Islet of Langerhans (tissue), 1 donor: ENCODE measurements around the gene RAB21.
A peak's percentile ranks its signal among the peaks of the same experiment; 100 is the strongest.

Source experiments
- FAIRE-seq: peaks from one replicate; lab custom pipeline; 2011; peaks lifted over from hg19 to GRCh38; lab: Jason Lieb, UNC

Gene RAB21, protein sequence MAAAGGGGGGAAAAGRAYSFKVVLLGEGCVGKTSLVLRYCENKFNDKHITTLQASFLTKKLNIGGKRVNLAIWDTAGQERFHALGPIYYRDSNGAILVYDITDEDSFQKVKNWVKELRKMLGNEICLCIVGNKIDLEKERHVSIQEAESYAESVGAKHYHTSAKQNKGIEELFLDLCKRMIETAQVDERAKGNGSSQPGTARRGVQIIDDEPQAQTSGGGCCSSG

DNA sequence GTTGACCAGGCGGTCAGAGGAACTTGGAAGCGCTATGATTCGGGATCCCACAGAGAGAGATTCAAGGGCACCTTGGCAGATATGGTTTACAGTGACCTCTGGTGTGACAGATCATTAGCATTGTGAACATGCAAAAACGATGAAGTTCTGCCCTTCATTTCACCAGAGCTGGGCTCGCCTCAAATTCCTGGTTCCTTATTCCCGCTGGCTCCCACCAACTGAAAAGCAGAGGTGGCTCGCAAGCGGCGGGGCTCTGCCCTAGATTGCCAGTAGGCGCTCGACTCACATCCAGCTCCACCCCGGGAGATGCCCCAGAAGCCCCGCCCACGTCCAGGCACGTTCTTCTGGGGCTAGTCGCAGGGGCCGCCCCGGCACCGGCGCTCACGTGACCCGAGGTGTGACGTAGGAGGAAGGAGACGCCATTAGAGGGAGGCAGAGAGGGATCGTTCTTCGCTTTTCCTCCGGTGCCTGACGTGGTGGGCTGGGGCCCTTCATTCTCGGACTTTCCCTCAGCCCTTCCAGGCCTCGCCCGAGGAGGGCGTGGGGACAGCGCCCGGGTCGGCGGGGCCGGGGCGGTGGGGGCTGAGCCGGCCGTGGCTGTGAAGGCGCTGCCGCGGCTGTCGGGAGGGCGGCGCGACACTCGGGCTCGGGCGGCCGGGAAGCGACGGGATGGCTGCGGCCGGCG lies at the start of gene RAB21:
Gene RAB21, plus strand, starts transcription at position 403 of the 685 bp plus-strand sequence. Its CDS starts 267 bp downstream, at position 670.
- FAIRE-seq, result no peak

- no peak for FAIRE-seq
Observed at GRCh38 chr12:71704920-71705319, 49.7 kb upstream of the RAB21 start.

DNA sequence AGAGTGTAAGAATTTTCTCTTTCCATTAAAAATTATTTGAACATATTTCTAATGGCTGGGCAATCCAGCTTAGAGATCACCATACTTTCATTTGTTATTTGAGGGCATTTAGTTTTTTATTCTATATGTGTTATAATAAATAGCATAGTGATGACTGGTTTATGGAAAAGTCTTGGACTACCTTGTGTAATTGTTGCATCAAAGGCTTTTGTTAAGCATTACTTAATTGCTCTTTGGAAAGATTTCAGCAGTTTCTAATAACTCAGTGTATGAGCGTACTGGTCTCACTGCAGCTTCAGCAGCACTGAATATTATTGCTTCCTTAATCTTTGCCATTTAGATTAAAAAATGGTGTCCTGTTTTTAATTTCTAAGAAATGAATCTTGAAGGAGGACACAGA lies 46.0 kb upstream of the RAB21 start:
- no peak for FAIRE-seq

- no peak for FAIRE-seq
Observed at GRCh38 chr12:71710276-71711125, 44.2 kb upstream of the RAB21 start.

DNA sequence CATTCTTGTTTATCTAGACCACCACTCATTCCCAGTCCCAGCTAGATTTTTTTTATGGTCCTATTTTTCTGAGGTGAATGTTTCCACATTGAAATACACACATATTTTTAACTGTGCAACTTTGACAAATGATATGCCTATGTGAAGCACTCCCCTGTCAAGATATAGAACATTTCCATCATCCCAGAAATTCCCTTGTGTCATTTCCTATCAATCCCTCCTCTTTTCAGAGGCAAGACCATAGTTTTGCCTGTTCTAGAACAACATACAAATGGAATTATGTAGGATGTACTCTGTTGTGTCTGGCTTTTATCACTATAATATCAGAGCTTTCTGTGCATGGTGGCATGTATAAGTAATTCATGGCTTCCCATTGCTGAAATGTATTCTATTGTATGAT lies 36.1 kb upstream of the RAB21 start:
- no peak for FAIRE-seq

DNA sequence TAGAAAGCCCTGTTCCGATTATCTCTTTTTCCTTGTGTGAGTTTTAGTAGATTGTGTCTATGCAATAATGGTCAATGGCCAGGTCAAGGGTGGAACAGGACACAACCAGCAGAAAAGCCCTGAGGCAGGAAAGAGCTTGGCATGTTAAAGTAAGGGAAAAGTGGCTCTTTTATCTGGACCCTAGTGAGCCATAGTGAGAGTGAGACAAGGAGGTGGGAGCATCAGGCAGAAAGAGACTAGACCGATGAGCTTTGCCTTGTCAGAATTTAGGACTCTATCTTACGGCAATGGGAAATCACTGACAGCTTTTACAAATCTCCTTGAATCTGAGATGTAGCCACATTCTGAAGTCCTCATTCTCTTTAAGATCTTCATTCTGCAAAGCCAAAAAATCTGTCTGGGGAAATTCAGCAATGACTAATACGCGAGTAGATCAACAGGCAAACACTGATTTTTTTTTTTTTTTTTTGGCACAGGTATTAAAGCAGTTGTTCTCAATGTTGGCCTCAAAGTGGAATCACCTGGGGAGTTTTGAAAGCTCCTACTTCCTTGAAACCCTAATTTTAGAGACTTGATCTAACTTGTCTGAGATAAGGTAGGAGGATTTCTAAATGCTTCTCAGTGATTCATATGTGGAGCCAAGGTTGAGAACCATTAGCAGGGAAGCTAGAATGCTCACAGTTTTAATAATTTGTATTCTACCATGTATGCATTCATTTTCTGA lies 34.9 kb upstream of the RAB21 start:
- FAIRE-seq, result no peak

DNA sequence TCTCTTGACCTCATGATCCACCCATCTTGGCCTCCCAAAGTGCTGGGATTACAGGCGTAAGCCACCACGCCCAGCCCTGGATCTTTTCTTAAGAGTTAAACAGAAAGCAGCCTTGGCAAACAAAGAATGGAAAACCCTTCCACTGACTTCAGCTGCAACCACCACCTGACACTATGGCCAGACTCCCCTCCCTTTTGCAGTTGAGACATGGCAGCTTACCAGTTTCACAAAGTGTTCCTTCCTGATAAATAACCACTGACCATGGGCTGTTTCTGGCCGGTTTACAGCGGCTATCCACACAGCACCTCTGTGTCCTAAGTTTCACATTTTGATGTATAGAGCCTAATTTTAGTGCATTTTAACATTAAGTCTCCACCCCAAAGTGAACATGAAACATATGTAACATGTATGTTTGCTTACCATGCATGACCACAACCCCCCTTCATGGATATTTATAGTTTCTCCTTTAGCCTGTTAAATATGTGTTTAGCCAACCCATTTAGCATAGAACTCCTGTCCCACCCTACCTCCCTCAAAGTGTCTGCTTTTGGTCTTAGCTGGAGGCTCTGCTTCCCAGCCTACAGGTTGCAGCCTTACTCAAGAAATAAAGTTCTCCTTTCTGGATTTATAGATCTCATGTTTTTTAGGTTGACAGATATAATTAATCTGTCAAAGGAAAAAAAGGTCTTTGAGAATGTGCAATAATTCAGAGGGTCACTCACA lies 32.7 kb upstream of the RAB21 start:
- FAIRE-seq, result no peak

- FAIRE-seq, result no peak
Observed at GRCh38 chr12:71725011-71725410, 29.7 kb upstream of the RAB21 start.

GRCh38 chr12:71726548-71726947 lies 28.1 kb upstream of the RAB21 start:
- FAIRE-seq, result no peak

DNA sequence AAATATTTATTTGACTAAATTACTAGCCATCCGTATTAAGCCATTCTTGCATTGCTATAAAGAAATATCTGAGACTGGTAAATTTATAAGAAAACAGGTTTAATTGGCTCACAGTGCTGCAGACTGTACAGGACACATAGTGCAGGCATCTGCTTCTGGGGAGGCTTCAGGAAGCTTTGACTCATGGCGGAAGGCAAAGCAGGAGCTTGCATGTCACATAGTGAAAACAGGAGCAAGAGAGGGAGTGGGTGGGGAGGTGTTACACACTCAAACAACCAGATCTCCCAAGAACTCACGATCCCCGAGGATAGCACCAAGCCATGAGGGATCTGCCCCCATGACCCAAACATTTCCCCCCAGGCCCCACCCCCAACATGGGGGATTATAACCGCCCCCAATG lies 26.7 kb upstream of the RAB21 start:
- FAIRE-seq, result no peak

DNA sequence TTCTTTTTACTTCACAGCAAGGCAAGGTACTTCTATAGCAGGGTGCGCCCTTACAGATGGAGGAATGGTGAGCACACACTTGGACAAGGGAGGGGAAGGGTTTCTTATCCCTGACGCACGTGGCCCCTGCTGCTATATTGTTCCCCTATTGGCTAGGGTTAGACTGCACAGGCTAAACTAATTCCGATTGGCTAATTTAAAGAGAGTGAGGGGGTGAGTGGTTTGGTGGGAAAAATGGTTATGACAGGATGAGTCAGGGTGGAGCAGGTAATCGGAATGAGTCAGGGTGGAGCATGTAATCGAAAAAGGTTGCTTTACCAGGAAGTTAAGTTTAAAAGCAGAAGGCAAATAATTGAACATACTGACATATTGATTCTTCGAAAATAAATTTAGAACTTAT lies 23.7 kb upstream of the RAB21 start:
- no peak for FAIRE-seq

DNA sequence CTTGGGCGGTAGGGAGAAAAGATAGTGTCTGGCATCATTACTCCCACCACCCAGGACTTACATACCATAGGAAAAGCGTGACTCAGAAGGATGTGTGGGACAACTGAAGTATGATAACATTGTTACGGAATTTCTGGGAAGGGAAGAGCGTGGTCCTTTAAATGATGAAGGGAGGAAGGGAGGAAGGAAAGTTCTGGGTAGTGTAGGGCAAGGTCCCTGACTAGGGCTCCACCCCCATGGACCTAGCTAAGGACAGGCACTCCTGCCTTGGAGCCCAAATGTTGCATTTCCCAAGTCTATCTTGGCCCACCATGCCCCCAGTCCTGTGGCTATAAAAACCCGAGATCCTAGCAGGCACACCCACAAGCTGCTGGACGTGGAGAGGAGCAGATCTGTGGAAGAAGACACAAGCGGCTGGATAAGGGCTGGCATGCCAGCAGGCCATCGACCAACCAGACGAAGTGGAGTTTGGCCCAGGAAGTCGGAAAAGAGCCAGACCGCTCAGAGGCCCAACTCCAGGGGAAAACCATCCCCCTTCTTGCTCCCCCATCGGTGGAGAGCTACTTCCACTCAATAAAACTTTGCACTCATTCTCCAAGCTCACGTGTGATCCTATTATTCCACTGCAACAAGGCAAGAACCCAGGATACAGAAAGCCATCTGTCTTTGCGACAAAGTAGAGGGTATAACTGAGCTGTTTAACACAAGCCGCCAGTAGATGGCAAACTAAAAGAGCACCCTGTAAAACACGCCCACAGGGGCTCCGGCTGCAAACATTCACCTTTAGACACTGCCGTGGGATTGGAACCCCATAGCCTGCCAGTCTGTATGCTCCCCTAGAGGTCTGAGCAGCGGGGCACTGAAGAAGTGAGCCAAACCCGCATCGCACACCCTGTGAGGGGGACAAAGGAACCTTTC lies 23.0 kb upstream of the RAB21 start:
- FAIRE-seq, result no peak

GRCh38 chr12:71732357-71732712 lies 22.3 kb upstream of the RAB21 start:
- FAIRE-seq, result no peak

DNA sequence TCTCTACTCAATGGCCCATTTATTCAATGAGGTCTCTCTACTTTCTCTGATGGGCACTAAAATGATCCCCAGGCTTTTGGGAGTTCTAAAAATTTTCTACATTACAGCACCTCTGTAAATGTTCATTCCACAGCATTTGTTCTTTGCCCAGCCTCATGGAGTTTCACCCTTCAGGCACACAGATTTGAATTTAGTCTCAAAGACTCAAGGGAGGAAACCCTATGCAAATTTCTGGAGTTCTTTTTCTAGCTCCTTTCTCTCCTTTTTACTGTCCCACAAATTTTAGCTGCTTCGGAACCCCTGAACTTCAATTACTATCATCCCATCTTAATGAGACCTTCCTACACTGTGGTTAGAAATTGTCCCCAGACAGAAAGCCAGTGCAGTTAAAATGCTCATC lies 17.5 kb upstream of the RAB21 start:
- FAIRE-seq, result no peak

DNA sequence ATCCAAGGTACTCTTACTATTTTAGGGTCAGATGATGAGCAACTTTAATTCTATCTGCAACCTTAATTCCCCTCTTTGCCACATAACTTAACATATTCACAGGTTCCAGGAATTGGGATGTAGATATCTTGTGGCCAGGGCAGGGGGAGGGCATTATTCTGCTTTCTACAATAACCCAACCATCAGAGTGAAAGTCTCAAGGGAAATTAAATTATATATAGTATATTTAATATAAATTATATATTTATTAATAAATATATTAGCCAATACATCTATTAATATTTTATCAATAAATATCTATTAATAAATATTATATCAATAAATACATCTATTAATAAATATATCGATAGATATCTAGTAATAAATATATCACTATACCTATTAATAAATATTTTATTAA lies 11.7 kb upstream of the RAB21 start:
- no peak for FAIRE-seq

DNA sequence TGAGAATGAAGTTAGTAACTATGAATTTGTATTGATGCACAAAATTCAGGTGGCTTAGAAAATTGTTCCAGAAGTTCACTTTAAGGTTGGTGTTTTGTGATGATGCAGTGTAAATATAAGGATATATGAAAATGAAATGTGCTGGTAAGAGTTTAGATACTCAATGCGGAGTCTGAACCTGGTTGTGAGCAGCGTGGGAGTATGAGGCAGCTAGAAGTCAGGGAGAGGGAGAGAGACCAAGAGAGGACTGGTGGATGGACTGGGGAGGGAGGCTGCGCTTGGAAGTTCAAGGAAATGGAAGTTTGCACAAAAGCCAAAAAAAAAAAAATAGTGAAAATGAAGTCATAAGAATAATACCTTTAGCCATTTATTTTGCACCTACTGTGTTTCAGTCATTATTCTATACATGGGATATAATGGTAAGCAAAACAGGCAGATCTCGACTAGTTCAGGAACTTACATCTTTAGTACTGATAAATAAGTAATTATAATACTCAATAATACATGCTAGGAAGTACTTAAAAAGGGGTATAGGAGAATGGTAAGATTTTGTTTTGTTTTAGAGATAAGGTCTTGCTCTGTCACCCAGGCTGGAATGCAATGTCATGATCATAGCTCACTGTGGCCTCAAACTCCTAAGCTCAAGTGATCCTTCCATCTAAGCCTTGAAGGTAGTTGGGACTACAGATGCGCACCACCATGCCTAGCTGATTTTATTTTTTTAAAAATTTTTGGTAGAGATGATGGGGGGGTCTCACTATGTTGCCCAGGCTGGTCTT lies 10.0 kb upstream of the RAB21 start:
- no peak for FAIRE-seq

- peak; percentile 99 for FAIRE-seq
Observed at GRCh38 chr12:71746974-71747611, 7.6 kb upstream of the RAB21 start.

DNA sequence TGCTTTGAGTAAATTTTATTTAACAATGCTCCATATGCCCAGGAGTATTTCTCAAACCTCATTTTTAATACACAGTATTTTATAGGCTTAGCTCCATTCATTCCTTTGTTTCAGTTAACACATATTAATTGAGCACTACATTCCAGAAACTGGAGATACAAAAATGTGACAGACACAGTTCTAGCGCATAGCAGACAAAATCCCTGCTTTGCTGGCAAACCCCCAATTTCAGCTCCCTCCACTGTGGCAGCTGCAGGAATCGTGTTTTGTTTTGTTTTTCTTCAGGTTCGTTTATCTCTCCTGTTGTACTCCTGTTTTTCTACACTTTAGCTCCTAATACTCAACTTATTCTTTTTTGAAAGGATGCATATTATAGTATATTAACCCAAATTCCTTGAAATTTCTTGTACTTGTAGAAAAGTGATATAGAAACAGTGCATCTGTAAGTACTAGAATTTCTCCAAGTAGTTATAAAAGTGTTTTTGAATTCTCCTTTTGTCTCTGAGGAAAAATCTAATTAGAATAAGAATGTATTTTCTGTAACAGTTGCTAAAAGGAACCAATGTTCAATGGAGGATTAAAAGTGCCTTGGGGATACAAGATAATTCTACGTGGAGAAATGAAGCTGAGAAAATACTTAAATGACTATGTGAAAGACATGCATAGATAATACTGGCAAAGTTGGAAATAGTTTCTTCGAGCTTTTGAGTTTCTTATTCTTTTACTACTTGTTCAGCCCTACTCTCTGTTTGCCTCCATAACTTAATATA lies 6.4 kb upstream of the RAB21 start:
- FAIRE-seq, result no peak

DNA sequence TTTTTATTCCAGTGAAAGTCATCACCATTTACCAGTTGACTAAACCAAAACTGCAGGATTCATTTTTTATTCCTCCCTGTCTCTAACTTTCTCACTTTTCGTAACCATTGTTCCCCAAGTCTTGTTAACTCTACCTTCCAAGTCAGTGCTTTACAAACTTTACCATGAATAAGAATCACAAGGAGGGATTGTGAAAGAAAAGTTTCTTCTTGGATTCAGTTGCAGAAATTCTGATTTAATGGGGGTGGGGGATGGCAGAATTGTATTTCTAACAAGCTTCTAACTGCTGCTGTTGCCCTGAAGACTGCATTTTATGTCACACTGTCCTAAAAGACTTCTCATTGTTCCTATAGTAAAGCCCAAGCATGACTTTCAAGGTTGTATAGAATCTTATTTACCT lies 5.0 kb upstream of the RAB21 start:
- FAIRE-seq, result no peak
